ENCODE measurements around the gene KDM3B. TPM values are rescaled to one million over a fixed set of nuclear protein-coding genes. Genes with fewer than 3 reads are reported as not detected.

The KDM3B gene
- total RNA-seq, 1 experiment from 2014 or later: 89.2 TPM

DNA sequence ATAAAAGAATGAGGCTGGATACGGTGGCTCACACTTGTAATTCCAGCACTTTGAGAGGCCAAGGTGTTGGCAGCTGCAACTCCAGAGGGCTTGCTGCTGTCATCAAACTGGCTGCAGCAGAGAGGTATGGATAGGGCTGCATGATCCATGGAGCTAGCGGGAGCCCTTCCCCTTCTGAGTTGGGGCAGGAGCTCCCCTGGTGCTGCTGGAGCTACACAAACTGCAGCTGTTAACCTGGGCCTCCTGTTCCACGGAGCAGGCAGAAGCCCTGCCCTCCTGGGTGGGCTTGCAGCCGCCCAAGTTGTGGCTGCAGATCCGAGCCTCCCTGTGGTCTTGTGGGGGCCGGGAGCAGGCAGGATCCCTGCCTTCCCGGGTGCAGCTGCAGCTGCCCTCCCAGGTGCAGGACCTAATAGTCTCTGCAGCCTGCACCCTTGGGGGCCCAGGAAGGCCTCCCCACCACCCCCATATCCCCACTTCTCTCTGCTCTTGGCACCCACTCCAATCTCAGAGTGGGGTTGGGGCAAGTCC is 36.7 kb upstream of the KDM3B start:
- TF ChIP-seq, protein P1, sequence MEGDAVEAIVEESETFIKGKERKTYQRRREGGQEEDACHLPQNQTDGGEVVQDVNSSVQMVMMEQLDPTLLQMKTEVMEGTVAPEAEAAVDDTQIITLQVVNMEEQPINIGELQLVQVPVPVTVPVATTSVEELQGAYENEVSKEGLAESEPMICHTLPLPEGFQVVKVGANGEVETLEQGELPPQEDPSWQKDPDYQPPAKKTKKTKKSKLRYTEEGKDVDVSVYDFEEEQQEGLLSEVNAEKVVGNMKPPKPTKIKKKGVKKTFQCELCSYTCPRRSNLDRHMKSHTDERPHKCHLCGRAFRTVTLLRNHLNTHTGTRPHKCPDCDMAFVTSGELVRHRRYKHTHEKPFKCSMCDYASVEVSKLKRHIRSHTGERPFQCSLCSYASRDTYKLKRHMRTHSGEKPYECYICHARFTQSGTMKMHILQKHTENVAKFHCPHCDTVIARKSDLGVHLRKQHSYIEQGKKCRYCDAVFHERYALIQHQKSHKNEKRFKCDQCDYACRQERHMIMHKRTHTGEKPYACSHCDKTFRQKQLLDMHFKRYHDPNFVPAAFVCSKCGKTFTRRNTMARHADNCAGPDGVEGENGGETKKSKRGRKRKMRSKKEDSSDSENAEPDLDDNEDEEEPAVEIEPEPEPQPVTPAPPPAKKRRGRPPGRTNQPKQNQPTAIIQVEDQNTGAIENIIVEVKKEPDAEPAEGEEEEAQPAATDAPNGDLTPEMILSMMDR (conservative IDR thresholded peaks at IDR 0.05): no peak
- H3K9me3 Mint-ChIP-seq: no peaks in the 10 kb centered on the region
- Histone ChIP-seq H4K20me1 (ENCODE audit: control insufficient read depth, insufficient read depth, insufficient read length) (no peaks in the 10 kb centered on the region), H3K23me2 (ENCODE audit: insufficient read length, low read depth, low read length, poor library complexity, severe bottlenecking) (no peaks in the 10 kb centered on the region), H3K4ac (ENCODE audit: low read depth, low read length) (no peak overlapping the region), H2BK15ac (ENCODE audit: low read depth, low read length) (no peak overlapping the region), H3K18ac (ENCODE audit: insufficient read length, low read depth, low read length) (no peak overlapping the region), H2BK20ac (ENCODE audit: low read depth, low read length, poor library complexity, severe bottlenecking) (no peak overlapping the region), H2BK5ac (ENCODE audit: insufficient read length, low read length) (no peak overlapping the region), H3K79me2 (ENCODE audit: insufficient read depth, low read length) (no peaks in the 10 kb centered on the region), H3K79me1 (ENCODE audit: insufficient read depth, low read depth, low read length, poor library complexity, severe bottlenecking) (no peaks in the 10 kb centered on the region), H3K9ac (ENCODE audit: extremely low read depth, insufficient read length, low read length) (no peak overlapping the region), H3T11ph (ENCODE audit: low read length) (no peak overlapping the region), H2AK5ac (ENCODE audit: insufficient read length, low read length) (no peak overlapping the region), H3K27ac (ENCODE audit: insufficient read length, low read depth, low read length) (no peak overlapping the region), H3K56ac (ENCODE audit: insufficient read length, low read depth, low read length) (no peak overlapping the region), H3K4me1 (ENCODE audit: insufficient read depth, low read length) (no peaks in the 10 kb centered on the region), H2AFZ (ENCODE audit: low read length) (no peak overlapping the region), H2BK12ac (ENCODE audit: insufficient read length, low read depth, low read length) (no peak overlapping the region), H3K27me3 (ENCODE audit: insufficient read depth, low read length) (no peaks in the 10 kb centered on the region), H3K4me2 (ENCODE audit: insufficient read depth, insufficient read length, low read length) (no peak overlapping the region), H3K9me3 (ENCODE audit: control insufficient read depth, low read depth, low read length) (no peaks in the 10 kb centered on the region), H4K91ac (ENCODE audit: insufficient read length, low read depth, low read length) (no peak overlapping the region), H4K8ac (replicated peaks; ENCODE audit: insufficient read length, low read depth, low read length) (no peak overlapping the region), H3K23ac (ENCODE audit: insufficient read length, low read depth, low read length) (no peak overlapping the region), H3K14ac (ENCODE audit: insufficient read depth, low read length) (no peak overlapping the region), H2BK120ac (ENCODE audit: low read depth, low read length, poor library complexity, severe bottlenecking) (no peak overlapping the region), H4K5ac (ENCODE audit: insufficient read length, low read depth, low read length) (no peak overlapping the region)
- no CpG with 5 or more reads among the region's 7 CpGs for WGBS (ENCODE audit: extremely low coverage, insufficient read length, low lambda C conversion rate)
- peak overlapping the region in 2 of 3 experiments; percentile 60 to 61; a peak in 2 of 7 replicates for H3K27ac Mint-ChIP-seq
- H3K4me1 Mint-ChIP-seq: no peaks in the 10 kb centered on the region
- peaks cover 9 to 50% (median 47%) of the 10 kb centered on the region in 3 experiments; a peak in 6 of 7 replicates for H3K36me3 Mint-ChIP-seq (ENCODE audit: insufficient read depth in 1 of 3, low read depth in 3 of 3)
- H3K27me3 Mint-ChIP-seq (ENCODE audit: low read depth): no peaks in the 10 kb centered on the region
- H3K4me3 Mint-ChIP-seq: no peak overlapping the region
- DNase-seq: no peak
